Measurements from ENCODE around the gene SLC25A24.
A peak's percentile ranks its signal among the peaks of the same experiment; 100 is the strongest.

The SLC25A24 gene

DNA sequence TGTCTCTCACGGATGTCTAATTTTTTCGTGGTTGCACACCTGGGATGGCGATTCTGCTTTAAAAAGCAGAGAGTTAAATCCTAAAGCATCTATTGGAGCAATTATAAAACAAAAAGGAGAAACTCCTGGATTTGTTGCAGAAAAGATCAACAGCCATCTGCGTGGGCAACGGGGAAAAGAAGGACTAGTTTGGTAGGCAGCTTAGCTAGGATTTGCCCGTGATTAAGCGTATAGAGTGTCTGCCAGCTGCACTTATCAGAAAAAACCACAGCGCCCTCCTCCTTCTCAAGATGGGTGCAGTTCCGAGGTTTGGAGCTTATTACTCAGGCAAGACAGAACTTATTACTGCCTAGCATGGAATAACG, 526 bp upstream of the SLC25A24 start:
- Histone ChIP-seq H3K79me2 (ENCODE audit: insufficient read depth, low read length) (no peaks in the 10 kb centered on the region), H3K9me3 (ENCODE audit: low read length) (no peaks in the 10 kb centered on the region), H3K36me3 (ENCODE audit: insufficient read depth, low read length) (no peaks in the 10 kb centered on the region), H3K27me3 (ENCODE audit: insufficient read depth, low read length) (no peaks in the 10 kb centered on the region), H3K27ac (ENCODE audit: low read depth, low read length, poor library complexity, severe bottlenecking) (no peak overlapping the region), H3K9ac (ENCODE audit: low read length) (peak overlapping the region; percentile 32; the same call in 1 of the 2 replicates), H2AFZ (ENCODE audit: low read length) (no peak overlapping the region), H3F3A (ENCODE audit: insufficient read depth, low read length) (no peaks in the 10 kb centered on the region), H3K4me3 (ENCODE audit: low read depth, low read length, poor library complexity, severe bottlenecking) (peak overlapping the region; percentile 65), H4K20me1 (ENCODE audit: insufficient read depth, low read length) (no peaks in the 10 kb centered on the region), H3K9me2 (ENCODE audit: low read depth, low read length) (no peaks in the 10 kb centered on the region), H3K4me1 (ENCODE audit: insufficient read depth, low read length, severe bottlenecking) (peaks cover 6% of the 10 kb centered on the region), H3K4me2 (ENCODE audit: low read length) (peak overlapping the region; percentile 78)
- TF ChIP-seq CTCF (IDR thresholded peaks at IDR 0.05; ENCODE audit: low read length) (peak; percentile 51; the same call in 1 of the 2 replicates), EZH2 (IDR thresholded peaks at IDR 0.05; ENCODE audit: borderline replicate concordance, low read length) (no peak)

- no peak overlapping the region for H3K9ac ChIP-seq (ENCODE audit: low read length)
- no peaks in the 10 kb centered on the region for H3K9me2 ChIP-seq (ENCODE audit: low read depth, low read length)
- H3K79me2 ChIP-seq (ENCODE audit: insufficient read depth, low read length) = no peaks in the 10 kb centered on the region
- H3K27ac ChIP-seq (ENCODE audit: low read depth, low read length, poor library complexity, severe bottlenecking) = no peak overlapping the region
- TF ChIP-seq EZH2 (IDR thresholded peaks at IDR 0.05; ENCODE audit: borderline replicate concordance, low read length) (no peak), CTCF (IDR thresholded peaks at IDR 0.05; ENCODE audit: low read length) (no peak)
- H3K36me3 ChIP-seq (ENCODE audit: insufficient read depth, low read length) = no peaks in the 10 kb centered on the region
- peaks cover 6% of the 10 kb centered on the region for H3K4me1 ChIP-seq (ENCODE audit: insufficient read depth, low read length, severe bottlenecking)
- H4K20me1 ChIP-seq (ENCODE audit: insufficient read depth, low read length) = no peaks in the 10 kb centered on the region
- peak overlapping the region; percentile 78 for H3K4me2 ChIP-seq (ENCODE audit: low read length)
- no peak overlapping the region for H2AFZ ChIP-seq (ENCODE audit: low read length)
- H3F3A ChIP-seq (ENCODE audit: insufficient read depth, low read length) = no peaks in the 10 kb centered on the region
- H3K27me3 ChIP-seq (ENCODE audit: insufficient read depth, low read length) = no peaks in the 10 kb centered on the region
- H3K9me3 ChIP-seq (ENCODE audit: low read length) = no peaks in the 10 kb centered on the region
- peak overlapping the region; percentile 65 for H3K4me3 ChIP-seq (ENCODE audit: low read depth, low read length, poor library complexity, severe bottlenecking)
Observed at GRCh38 chr1:108199201-108199691, 897 bp downstream of the SLC25A24 start.

DNA sequence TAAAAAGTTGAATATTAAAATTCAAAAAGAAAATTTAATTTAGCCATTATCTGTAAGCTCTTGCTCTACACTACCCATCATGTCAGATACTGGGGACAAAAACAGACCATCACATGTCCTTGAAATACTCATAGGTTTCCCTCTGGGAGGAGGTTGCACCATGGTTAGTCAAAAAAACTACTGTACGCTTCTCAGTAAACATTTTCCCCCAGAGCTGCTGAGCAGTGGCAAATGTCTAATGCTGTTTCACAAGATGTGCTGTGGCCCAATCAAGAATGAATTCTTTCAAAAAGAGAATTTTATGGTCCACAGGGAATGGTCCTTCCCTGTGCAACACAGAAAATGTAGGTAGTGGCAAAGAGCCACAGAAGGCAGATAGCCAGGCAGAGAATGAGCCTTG, 6.1 kb downstream of the SLC25A24 start:
- H3K9me3 ChIP-seq (ENCODE audit: low read length) = no peaks in the 10 kb centered on the region
- H3K79me2 ChIP-seq (ENCODE audit: insufficient read depth, low read length) = no peaks in the 10 kb centered on the region
- no peak overlapping the region for H3K9ac ChIP-seq (ENCODE audit: low read length)
- no peaks in the 10 kb centered on the region for H3F3A ChIP-seq (ENCODE audit: insufficient read depth, low read length)
- H2AFZ ChIP-seq (ENCODE audit: low read length) = no peak overlapping the region
- no peak for TF ChIP-seq CTCF (IDR thresholded peaks at IDR 0.05; ENCODE audit: low read length)
- TF ChIP-seq EZH2 (IDR thresholded peaks at IDR 0.05; ENCODE audit: borderline replicate concordance, low read length) = no peak
- no peaks in the 10 kb centered on the region for H3K27me3 ChIP-seq (ENCODE audit: insufficient read depth, low read length)
- H3K4me2 ChIP-seq (ENCODE audit: low read length) = no peak overlapping the region
- no peaks in the 10 kb centered on the region for H3K36me3 ChIP-seq (ENCODE audit: insufficient read depth, low read length)
- no peak overlapping the region for H3K4me3 ChIP-seq (ENCODE audit: low read depth, low read length, poor library complexity, severe bottlenecking)
- H4K20me1 ChIP-seq (ENCODE audit: insufficient read depth, low read length) = no peaks in the 10 kb centered on the region
- H3K4me1 ChIP-seq (ENCODE audit: insufficient read depth, low read length, severe bottlenecking) = no peaks in the 10 kb centered on the region
- no peak overlapping the region for H3K27ac ChIP-seq (ENCODE audit: low read depth, low read length, poor library complexity, severe bottlenecking)
- no peaks in the 10 kb centered on the region for H3K9me2 ChIP-seq (ENCODE audit: low read depth, low read length)

Measured in OCI-LY1 (cell line).